ENCODE data around the gene NDUFAF8.

Gene NDUFAF8

GRCh38 chr17:81250286-81251093, 11.4 kb downstream of the NDUFAF8 start:
- Histone ChIP-seq H4K20me1 (peaks cover 85% of the 10 kb centered on the region), H3K4me3 (no peak overlapping the region; the same call in 1 of the 2 replicates), H3K9ac (peak overlapping the region; percentile 54; the same call in 1 of the 2 replicates), H3K4me1 (peaks cover 63% of the 10 kb centered on the region), H3K4me2 (peak overlapping the region; percentile 74), H3K9me3 (no peaks in the 10 kb centered on the region), H3K27ac (no peak overlapping the region; the same call in 1 of the 2 replicates), H3K27me3 (no peaks in the 10 kb centered on the region), H3K36me3 (peaks cover 59% of the 10 kb centered on the region)
- no peak for TF ChIP-seq Cebpa-rat (IDR thresholded peaks at IDR 0.05)

- H3K4me2 ChIP-seq: peak overlapping the region; percentile 74
- TF ChIP-seq Cebpa-rat (IDR thresholded peaks at IDR 0.05): no peak
- H3K4me3 ChIP-seq: peak overlapping the region; percentile 15; the same call in 1 of the 2 replicates
- peak overlapping the region; percentile 43 for H3K27ac ChIP-seq
- H3K9ac ChIP-seq: peak overlapping the region; percentile 54; the same call in 1 of the 2 replicates
- no peaks in the 10 kb centered on the region for H3K9me3 ChIP-seq
- peaks cover 63% of the 10 kb centered on the region for H3K4me1 ChIP-seq
- no peaks in the 10 kb centered on the region for H3K27me3 ChIP-seq
- H3K36me3 ChIP-seq: peaks cover 52% of the 10 kb centered on the region
- H4K20me1 ChIP-seq: peaks cover 85% of the 10 kb centered on the region
These were observed 12.1 kb downstream of the NDUFAF8 start for GRCh38 chr17:81251094-81251708.

- Histone ChIP-seq H3K36me3 (peaks cover 50% of the 10 kb centered on the region), H3K4me3 (no peak overlapping the region), H4K20me1 (peaks cover 85% of the 10 kb centered on the region), H3K27ac (peak overlapping the region; percentile 58), H3K9ac (peak overlapping the region; percentile 54; the same call in 1 of the 2 replicates), H3K9me3 (no peaks in the 10 kb centered on the region), H3K4me1 (peaks cover 68% of the 10 kb centered on the region), H3K27me3 (no peaks in the 10 kb centered on the region), H3K4me2 (peak overlapping the region; percentile 74)
- no peak for TF ChIP-seq Cebpa-rat (IDR thresholded peaks at IDR 0.05)
These were observed 12.7 kb downstream of the NDUFAF8 start for GRCh38 chr17:81251709-81252301.

GRCh38 chr17:81252326-81252986, 13.3 kb downstream of the NDUFAF8 start:
- Histone ChIP-seq H3K27me3 (no peaks in the 10 kb centered on the region), H3K9ac (peak overlapping the region; percentile 54; the same call in 1 of the 2 replicates), H3K36me3 (peaks cover 53% of the 10 kb centered on the region), H3K4me3 (no peak overlapping the region), H3K9me3 (no peaks in the 10 kb centered on the region), H3K27ac (peak overlapping the region; percentile 58), H4K20me1 (peaks cover 89% of the 10 kb centered on the region), H3K4me1 (peaks cover 75% of the 10 kb centered on the region), H3K4me2 (peak overlapping the region; percentile 74)
- TF ChIP-seq Cebpa-rat (IDR thresholded peaks at IDR 0.05): no peak

- peak overlapping the region; percentile 74; the same call in 1 of the 2 replicates for H3K4me2 ChIP-seq
- TF ChIP-seq Cebpa-rat (IDR thresholded peaks at IDR 0.05): no peak
These were observed 13.8 kb downstream of the NDUFAF8 start for GRCh38 chr17:81252987-81253329.

GRCh38 chr17:81253358-81254131, 14.4 kb downstream of the NDUFAF8 start:
- Histone ChIP-seq H3K9ac (no peak overlapping the region), H4K20me1 (peaks cover 93% of the 10 kb centered on the region), H3K27ac (peak overlapping the region; percentile 58; the same call in 1 of the 2 replicates), H3K27me3 (no peaks in the 10 kb centered on the region), H3K4me1 (peaks cover 86% of the 10 kb centered on the region), H3K4me2 (peak overlapping the region; percentile 74; the same call in 1 of the 2 replicates), H3K36me3 (peaks cover 49% of the 10 kb centered on the region), H3K9me3 (no peaks in the 10 kb centered on the region), H3K4me3 (no peak overlapping the region)
- TF ChIP-seq Cebpa-rat (IDR thresholded peaks at IDR 0.05): no peak

More at GRCh38 chr17:81252987-81253329, 13.8 kb downstream of the NDUFAF8 start:
- peaks cover 53% of the 10 kb centered on the region for H3K36me3 ChIP-seq
- no peak overlapping the region for H3K4me3 ChIP-seq
- peak overlapping the region; percentile 54; the same call in 1 of the 2 replicates for H3K9ac ChIP-seq
- H3K27me3 ChIP-seq: no peaks in the 10 kb centered on the region
- H4K20me1 ChIP-seq: peaks cover 93% of the 10 kb centered on the region
- no peaks in the 10 kb centered on the region for H3K9me3 ChIP-seq
- H3K27ac ChIP-seq: peak overlapping the region; percentile 58; the same call in 1 of the 2 replicates
- H3K4me1 ChIP-seq: peaks cover 80% of the 10 kb centered on the region

GRCh38 chr17:81254955-81255717, 16.0 kb downstream of the NDUFAF8 start:
- Histone ChIP-seq H3K27ac (no peak overlapping the region), H4K20me1 (peaks cover 98% of the 10 kb centered on the region), H3K4me2 (peak overlapping the region; percentile 80), H3K4me3 (no peak overlapping the region), H3K27me3 (no peaks in the 10 kb centered on the region), H3K9me3 (no peaks in the 10 kb centered on the region), H3K4me1 (peaks cover 95% of the 10 kb centered on the region), H3K36me3 (peaks cover 52% of the 10 kb centered on the region), H3K9ac (0 out of 2 replicates have a peak overlapping the region, but pooled peaks have one; percentile 15)
- TF ChIP-seq Cebpa-rat (IDR thresholded peaks at IDR 0.05): no peak

- Histone ChIP-seq H4K20me1 (peaks cover 98% of the 10 kb centered on the region), H3K4me2 (peak overlapping the region; percentile 80), H3K9me3 (no peaks in the 10 kb centered on the region), H3K4me1 (peaks cover 95% of the 10 kb centered on the region), H3K9ac (no peak overlapping the region; the same call in 1 of the 2 replicates), H3K27me3 (no peaks in the 10 kb centered on the region), H3K36me3 (peaks cover 53% of the 10 kb centered on the region), H3K4me3 (no peak overlapping the region), H3K27ac (no peak overlapping the region)
- no peak for TF ChIP-seq Cebpa-rat (IDR thresholded peaks at IDR 0.05)
These were observed 17.5 kb downstream of the NDUFAF8 start for GRCh38 chr17:81256616-81257015.

Data from BLaER1 (cell line).